NK-92 treated with Interleukin-12 subunit alpha and Interleukin-12 subunit beta, amount 100 ng/mL, for 24 hours (cell line): ENCODE results near the gene SH3BP4.

Source experiments
- DNase-seq: peaks from one replicate; lab custom pipeline; 2025; lab: John Stamatoyannopoulos, UW

The SH3BP4 gene

GRCh38 chr2:234951664-234952269 is at the start of gene SH3BP4:
SH3BP4 (plus strand) TSS chr2:234952017; CDS start chr2:235035003, 82,986 bp downstream.
- no peak for DNase-seq

GRCh38 chr2:234904785-234905184 is 47.0 kb upstream of the SH3BP4 start:
- DNase-seq, result no peak

- DNase-seq, result no peak
Observed at GRCh38 chr2:234905547-234906265, 46.1 kb upstream of the SH3BP4 start.

- DNase-seq, result no peak
Observed at GRCh38 chr2:234910186-234910679, 41.6 kb upstream of the SH3BP4 start.

- DNase-seq, result no peak
Observed at GRCh38 chr2:234911271-234911670, 40.5 kb upstream of the SH3BP4 start.

GRCh38 chr2:234912437-234912836 is 39.4 kb upstream of the SH3BP4 start:
- no peak for DNase-seq

- no peak for DNase-seq
Observed at GRCh38 chr2:234913208-234913626, 38.6 kb upstream of the SH3BP4 start.

- DNase-seq, result no peak
Observed at GRCh38 chr2:234914371-234915154, 37.3 kb upstream of the SH3BP4 start.

GRCh38 chr2:234916674-234917073 is 35.1 kb upstream of the SH3BP4 start:
- DNase-seq, result no peak

- DNase-seq, result no peak
Observed at GRCh38 chr2:234917211-234917975, 34.4 kb upstream of the SH3BP4 start.

GRCh38 chr2:234919711-234920110 is 32.1 kb upstream of the SH3BP4 start:
- DNase-seq, result no peak

GRCh38 chr2:234920836-234921235 is 31.0 kb upstream of the SH3BP4 start:
- DNase-seq, result no peak

- no peak for DNase-seq
Observed at GRCh38 chr2:234929002-234929401, 22.8 kb upstream of the SH3BP4 start.

- DNase-seq, result no peak
Observed at GRCh38 chr2:234930397-234930796, 21.4 kb upstream of the SH3BP4 start.

- DNase-seq, result no peak
Observed at GRCh38 chr2:234931371-234931770, 20.4 kb upstream of the SH3BP4 start.

GRCh38 chr2:234932591-234933168 is 19.1 kb upstream of the SH3BP4 start:
- no peak for DNase-seq

GRCh38 chr2:234935311-234935710 is 16.5 kb upstream of the SH3BP4 start:
- no peak for DNase-seq

GRCh38 chr2:234939576-234939975 is 12.2 kb upstream of the SH3BP4 start:
- no peak for DNase-seq

- no peak for DNase-seq
Observed at GRCh38 chr2:234939996-234940395, 11.8 kb upstream of the SH3BP4 start.

GRCh38 chr2:234940527-234940926 is 11.3 kb upstream of the SH3BP4 start:
- DNase-seq, result no peak

GRCh38 chr2:234945339-234945873 is 6.4 kb upstream of the SH3BP4 start:
- DNase-seq, result no peak
